NCI-H345 treated with DMSO at 0.1 percent for 48 hours (cell line): ENCODE results near the gene EMILIN1.
"Not testable (repeated sequence)": the region's sequence is repeated elsewhere in the genome, so short reads cannot be mapped to it uniquely, and the experiment has no call there.

ENCODE experiments used
- DNase-seq: peaks from one replicate; lab custom pipeline; 2025; ENCODE audit not compliant: unreplicated experiment; lab: John Stamatoyannopoulos, UW

Gene EMILIN1

GRCh38 chr2:27119330-27119670, 40.9 kb downstream of the EMILIN1 start:
- not testable (repeated sequence) for DNase-seq

- DNase-seq, result no peak
Observed at GRCh38 chr2:27121906-27122305, 43.5 kb downstream of the EMILIN1 start.

GRCh38 chr2:27122791-27123190, 44.4 kb downstream of the EMILIN1 start:
- DNase-seq, result no peak

GRCh38 chr2:27123302-27124150, 45.1 kb downstream of the EMILIN1 start, which contains the start of gene ABHD1:
TSS of gene ABHD1 (plus strand) at chr2:27123815. CDS start at chr2:27123949, 134 bp downstream.
- DNase-seq, result peak; percentile 17

GRCh38 chr2:27125104-27125503, 46.7 kb downstream of the EMILIN1 start:
- DNase-seq, result no peak

GRCh38 chr2:27126252-27126710, 47.9 kb downstream of the EMILIN1 start:
- DNase-seq, result no peak

- DNase-seq, result no peak
Observed at GRCh38 chr2:27127883-27128667, 49.7 kb downstream of the EMILIN1 start.

GRCh38 chr2:27128668-27129571, 50.5 kb downstream of the EMILIN1 start:
- DNase-seq, result no peak

GRCh38 chr2:27130396-27130795, 52.0 kb downstream of the EMILIN1 start:
- DNase-seq, result no peak

- DNase-seq, result no peak
Observed at GRCh38 chr2:27131429-27131828, 53.0 kb downstream of the EMILIN1 start.

GRCh38 chr2:27133195-27133875, 54.9 kb downstream of the EMILIN1 start:
- DNase-seq, result no peak

GRCh38 chr2:27133905-27134780, 55.7 kb downstream of the EMILIN1 start, which contains the start of gene PREB:
TSS of gene PREB (minus strand) at chr2:27134636. CDS start at chr2:27134421, 215 bp downstream.
- peak; percentile 97 for DNase-seq

GRCh38 chr2:27134781-27135477, 56.5 kb downstream of the EMILIN1 start:
- no peak for DNase-seq

GRCh38 chr2:27135478-27135955, 57.1 kb downstream of the EMILIN1 start:
- DNase-seq, result no peak
